Measurements from ENCODE around the gene LRIG2. TPM values are rescaled to one million over a fixed set of nuclear protein-coding genes. Genes with fewer than 3 reads are reported as not detected.
"Not testable (repeated sequence)": the region's sequence is repeated elsewhere in the genome, so short reads cannot be mapped to it uniquely, and the experiment has no call there.

Gene LRIG2
- total and polyA plus RNA-seq, 3 donors from 2014 or later = 10.6 to 27.7 (median 26.0) TPM

DNA sequence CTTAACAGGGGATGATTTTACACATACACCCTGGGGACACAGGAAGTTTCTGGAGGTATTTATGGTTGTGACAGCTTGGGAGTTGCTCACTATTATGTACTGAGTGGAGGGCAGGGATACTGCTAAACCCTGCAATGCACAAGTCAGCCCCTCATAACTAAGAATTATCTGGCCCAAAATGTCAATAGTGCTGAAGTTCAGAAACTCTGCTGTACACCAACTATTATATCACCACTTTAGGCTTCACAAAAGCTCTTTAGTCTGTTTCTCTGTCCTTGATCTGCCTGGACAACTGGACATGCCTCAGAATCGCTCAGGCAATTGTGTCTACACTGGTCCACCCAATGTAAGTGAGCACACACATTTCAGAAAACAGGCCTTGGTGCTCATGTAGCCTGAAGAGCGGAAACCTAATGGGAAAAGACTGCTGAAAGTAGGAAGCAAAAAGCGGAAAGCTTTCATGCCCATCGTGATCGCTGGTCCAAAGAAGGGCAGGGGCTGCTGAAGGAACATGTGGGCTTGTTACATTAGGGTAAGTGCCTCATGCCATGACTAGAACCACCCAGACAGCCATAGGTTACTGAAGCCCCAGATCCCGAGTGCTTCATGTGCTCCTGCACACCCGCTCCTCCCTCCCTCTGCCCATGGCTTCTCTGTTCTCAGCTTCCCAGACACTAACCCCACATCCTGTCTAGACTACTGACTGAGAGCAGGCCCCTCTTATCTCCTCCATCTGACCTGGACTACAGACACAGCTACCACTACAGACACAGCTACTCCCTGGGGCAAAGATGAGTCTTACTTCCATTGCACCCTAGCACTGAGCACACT lies 73.5 kb downstream of the LRIG2 start:
- no peak for DNase-seq
- intact Hi-C loops (cut with DNase I; ENCODE audit: low total_unique reads) = no loop called here
- WGBS, 2 donors = 87 to 90% methylated on average over 7 of the region's 7 CpGs
- H3K36me3 ChIP-seq (ENCODE audit: low read depth, missing control alignments) = no peaks in the 10 kb centered on the region
- H3K27me3 ChIP-seq = no peaks in the 10 kb centered on the region
- H3K4me3 ChIP-seq = no peak overlapping the region
- H3K9me3 ChIP-seq = no peaks in the 10 kb centered on the region
- H3K4me1 ChIP-seq = peaks cover 15% of the 10 kb centered on the region
- TF ChIP-seq POLR2A (IDR thresholded peaks at IDR 0.05) = no peak
- TF ChIP-seq, protein P1, sequence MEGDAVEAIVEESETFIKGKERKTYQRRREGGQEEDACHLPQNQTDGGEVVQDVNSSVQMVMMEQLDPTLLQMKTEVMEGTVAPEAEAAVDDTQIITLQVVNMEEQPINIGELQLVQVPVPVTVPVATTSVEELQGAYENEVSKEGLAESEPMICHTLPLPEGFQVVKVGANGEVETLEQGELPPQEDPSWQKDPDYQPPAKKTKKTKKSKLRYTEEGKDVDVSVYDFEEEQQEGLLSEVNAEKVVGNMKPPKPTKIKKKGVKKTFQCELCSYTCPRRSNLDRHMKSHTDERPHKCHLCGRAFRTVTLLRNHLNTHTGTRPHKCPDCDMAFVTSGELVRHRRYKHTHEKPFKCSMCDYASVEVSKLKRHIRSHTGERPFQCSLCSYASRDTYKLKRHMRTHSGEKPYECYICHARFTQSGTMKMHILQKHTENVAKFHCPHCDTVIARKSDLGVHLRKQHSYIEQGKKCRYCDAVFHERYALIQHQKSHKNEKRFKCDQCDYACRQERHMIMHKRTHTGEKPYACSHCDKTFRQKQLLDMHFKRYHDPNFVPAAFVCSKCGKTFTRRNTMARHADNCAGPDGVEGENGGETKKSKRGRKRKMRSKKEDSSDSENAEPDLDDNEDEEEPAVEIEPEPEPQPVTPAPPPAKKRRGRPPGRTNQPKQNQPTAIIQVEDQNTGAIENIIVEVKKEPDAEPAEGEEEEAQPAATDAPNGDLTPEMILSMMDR (IDR thresholded peaks at IDR 0.05) = no peak
- no peak overlapping the region for H3K27ac ChIP-seq

DNA sequence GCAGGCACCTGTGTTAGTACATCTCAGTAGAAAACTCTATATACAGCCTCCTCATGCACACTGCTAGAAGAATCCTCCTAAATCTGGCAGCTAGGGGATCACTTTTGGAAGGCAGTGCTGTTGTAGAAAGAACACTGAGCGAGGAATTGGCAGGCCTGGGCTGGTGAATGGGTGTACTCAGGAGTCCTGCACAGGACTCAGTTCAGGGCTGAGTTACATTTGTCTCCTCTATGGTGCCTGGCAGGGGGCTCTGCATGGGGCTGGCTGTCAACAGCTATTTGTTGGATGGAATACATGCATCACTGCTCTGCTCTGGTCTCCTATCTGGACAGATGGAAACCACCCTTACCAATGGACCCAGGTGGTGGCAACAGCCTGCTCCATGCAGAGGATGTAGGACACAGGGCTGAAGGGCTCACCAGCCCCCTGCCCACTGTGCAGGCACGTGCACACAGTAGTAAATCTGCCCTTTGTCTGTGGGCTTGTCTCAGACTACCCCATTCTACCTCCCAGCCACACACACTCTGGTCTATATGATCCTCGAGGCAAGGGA lies 74.2 kb downstream of the LRIG2 start:
- intact Hi-C loops (cut with DNase I; ENCODE audit: low total_unique reads) = no loop called here
- 57 to 60% methylated on average over 3 of the region's 3 CpGs for WGBS, 2 donors
- Histone ChIP-seq H3K4me3 (no peak overlapping the region), H3K36me3 (ENCODE audit: low read depth, missing control alignments) (no peaks in the 10 kb centered on the region), H3K4me1 (peaks cover 11% of the 10 kb centered on the region), H3K9me3 (no peaks in the 10 kb centered on the region), H3K27ac (no peak overlapping the region), H3K27me3 (no peaks in the 10 kb centered on the region)
- no peak for TF ChIP-seq POLR2A (IDR thresholded peaks at IDR 0.05)
- TF ChIP-seq, protein P1 (IDR thresholded peaks at IDR 0.05) = no peak
- no peak for DNase-seq

DNA sequence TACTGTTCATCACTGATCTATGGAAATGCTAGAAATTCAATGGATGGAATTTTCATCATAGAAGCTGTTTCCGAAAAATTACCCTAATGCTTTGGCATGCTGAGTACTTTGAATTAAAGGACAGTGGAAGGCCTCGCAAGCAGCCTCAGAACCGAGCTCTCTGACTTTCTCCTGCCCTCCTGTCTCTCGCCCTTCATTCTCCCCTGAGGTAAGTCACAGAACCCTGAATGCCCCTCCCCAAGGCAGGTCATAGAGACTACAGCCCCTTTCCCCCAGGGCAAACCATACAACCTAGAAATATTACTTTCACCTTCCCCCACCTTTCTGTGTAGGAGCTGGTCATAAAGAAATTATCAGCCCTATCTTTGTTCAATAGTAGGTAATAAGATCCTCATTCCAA lies 74.8 kb downstream of the LRIG2 start:
- no peaks in the 10 kb centered on the region for H3K9me3 ChIP-seq
- no peaks in the 10 kb centered on the region for H3K36me3 ChIP-seq (ENCODE audit: low read depth, missing control alignments)
- no peak for TF ChIP-seq POLR2A (IDR thresholded peaks at IDR 0.05)
- TF ChIP-seq, protein P1 (IDR thresholded peaks at IDR 0.05) = no peak
- H3K4me1 ChIP-seq = peaks cover 5% of the 10 kb centered on the region
- no peaks in the 10 kb centered on the region for H3K27me3 ChIP-seq
- intact Hi-C loops (cut with DNase I; ENCODE audit: low total_unique reads) = no loop called here
- H3K27ac ChIP-seq = no peak overlapping the region
- WGBS, 2 donors = 69 to 73% methylated on average over 4 of the region's 4 CpGs
- DNase-seq = no peak
- H3K4me3 ChIP-seq = no peak overlapping the region

DNA sequence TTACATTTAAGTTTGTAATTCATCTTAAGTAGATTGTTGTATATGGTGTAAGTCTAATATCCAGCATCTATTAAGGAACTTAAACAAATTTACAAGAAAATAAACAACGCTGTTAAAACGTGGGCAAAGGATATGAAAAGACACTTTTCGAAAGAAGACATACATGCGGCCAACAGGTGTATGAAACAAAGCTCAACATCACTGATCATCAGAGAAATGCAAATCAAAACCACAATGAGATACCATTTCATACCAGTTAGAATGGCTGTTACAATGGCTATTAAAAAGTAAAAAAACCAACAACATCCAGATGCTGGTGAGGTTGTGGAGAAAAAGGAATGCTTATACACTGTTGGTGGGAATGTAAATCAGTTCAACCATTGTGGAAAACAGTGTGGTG lies 77.5 kb downstream of the LRIG2 start:
- H3K4me3 ChIP-seq; intact Hi-C loops (cut with DNase I; ENCODE audit: low total_unique reads); H3K27me3 ChIP-seq: not testable (repeated sequence)

DNA sequence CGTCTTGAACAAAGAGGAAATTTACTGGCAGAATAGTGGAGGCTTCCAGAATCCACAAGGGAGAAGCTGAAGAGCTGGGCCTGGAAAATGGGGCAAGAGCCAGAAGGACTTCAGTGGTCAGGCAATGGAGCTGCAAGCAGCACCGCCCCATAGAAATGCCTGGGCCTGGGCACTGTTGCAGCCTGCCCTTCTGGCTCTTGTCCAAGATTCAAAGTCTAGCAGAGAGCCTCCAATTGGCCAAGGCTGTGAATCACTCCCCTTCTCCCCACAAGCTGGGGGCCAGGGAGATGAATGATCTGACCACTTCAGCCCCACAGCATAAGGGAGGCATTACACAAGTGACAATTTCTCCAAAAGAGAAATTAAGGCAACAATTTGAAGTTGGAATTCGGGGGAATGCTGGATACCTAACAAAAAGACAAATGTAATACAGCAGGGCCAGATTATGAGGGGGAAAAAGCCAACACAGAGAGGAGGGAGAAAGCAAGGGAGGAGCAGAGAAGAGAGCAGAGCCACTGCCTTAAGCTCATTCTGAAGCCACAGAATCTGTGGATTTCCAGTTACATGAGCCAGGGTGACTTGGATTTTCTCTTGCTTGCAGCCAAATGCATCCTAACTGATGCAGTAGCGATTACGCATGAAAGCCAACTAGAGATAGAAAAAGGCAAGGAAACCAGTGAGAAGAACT lies 80.3 kb downstream of the LRIG2 start:
- TF ChIP-seq, protein P1 (IDR thresholded peaks at IDR 0.05) = no peak
- TF ChIP-seq POLR2A (IDR thresholded peaks at IDR 0.05) = no peak
- H3K4me1 ChIP-seq = no peaks in the 10 kb centered on the region
- no peaks in the 10 kb centered on the region for H3K9me3 ChIP-seq
- no peak for DNase-seq
- H3K27ac ChIP-seq = no peak overlapping the region
- no peak overlapping the region for H3K4me3 ChIP-seq
- no peaks in the 10 kb centered on the region for H3K36me3 ChIP-seq (ENCODE audit: low read depth, missing control alignments)
- intact Hi-C loops (cut with DNase I; ENCODE audit: low total_unique reads) = no loop called here
- no peaks in the 10 kb centered on the region for H3K27me3 ChIP-seq
- WGBS, 2 donors = 82 to 89% methylated on average over 5 of the region's 5 CpGs

More for the DNA sequence above, 77.5 kb downstream of the LRIG2 start:
- not testable (repeated sequence) for H3K9me3 ChIP-seq; H3K36me3 ChIP-seq (ENCODE audit: low read depth, missing control alignments); DNase-seq; H3K27ac ChIP-seq; H3K4me1 ChIP-seq
- 94 to 96% methylated on average over 4 of the region's 4 CpGs for WGBS, 2 donors

Data from testis (tissue), 3 donors.